Epithelial cell of umbilical artery (primary cell): ENCODE results near the gene ZNF879. TPM values are rescaled to one million over a fixed set of nuclear protein-coding genes. Genes with fewer than 3 reads are reported as not detected.

ENCODE experiments used
- total RNA-seq: library from RNA; depleted of rRNA; stranded (reverse); fragments of >200 nt; gene quantifications from 2 replicates; pipeline ENCODE4 v1.2.3, GENCODE V29; 2014

The ZNF879 gene
- 2.6 and 4.7 TPM in 2 replicates for total RNA-seq

GRCh38 chr5:179023528-179024189 lies at the start of gene ZNF879:
TSS of gene ZNF879 (plus strand) at chr5:179023804. CDS start at chr5:179025005, 1,201 bp downstream.

GRCh38 chr5:178994580-178995340 lies 28.8 kb upstream of the ZNF879 start, which contains the start of gene GRM6:
TSS of gene GRM6 (minus strand) at chr5:178995320. CDS start at chr5:178994944, 376 bp downstream.

GRCh38 chr5:179060116-179061008 lies 36.8 kb downstream of the ZNF879 start, which contains the start of gene ZNF354C:
TSS of gene ZNF354C (plus strand) at chr5:179060373. CDS start at chr5:179062069, 1,696 bp downstream.

Other genes with a start within 250 kb of the ZNF879 start
- 6.8 and 7.8 TPM in 2 replicates for gene ZNF354B, start 163.9 kb upstream of the ZNF879 start, total RNA-seq
- gene ZFP2, start 127.9 kb upstream of the ZNF879 start, total RNA-seq, result 0.65 and 1.1 TPM in 2 replicates
- 0.61 and 0.97 TPM in 2 replicates for gene ZNF454, start 82.6 kb upstream of the ZNF879 start, total RNA-seq
- gene GRM6, start 28.5 kb upstream of the ZNF879 start, total RNA-seq, result not detected in 2 replicates
- 5.5 and 7.9 TPM in 2 replicates for gene ZNF354C, start 36.6 kb downstream of the ZNF879 start, total RNA-seq